SK-N-SH (cell line): Measurements from ENCODE around the gene CIITA. TPM values are rescaled to one million over a fixed set of nuclear protein-coding genes. Genes with fewer than 3 reads are reported as not detected.

Source experiments
- CTCF ChIA-PET: fragments of 300-600, 350-600 bp; formaldehyde crosslinking; extraction: SDS; loops from one replicate; lab custom pipeline; 2021; lab: Yijun Ruan, JAX
- POLR2A ChIA-PET: fragments of 350-600 bp; sonication (Branson Sonifier 250); formaldehyde crosslinking; extraction: SDS; loops from one replicate; lab custom pipeline; 2020; ENCODE audit warnings: antibody characterized with exemption, inconsistent platforms; lab: Yijun Ruan, JAX
- DNase-seq: peaks from one replicate; pipeline ENCODE4 v3.0.0; 2012
- H2AFZ ChIP-seq: fragments of 200-600 bp; sonication (generic); 2 replicates; pipeline ENCODE4 v1.8.1; 2016; ENCODE audit warnings: antibody characterized with exemption, mild to moderate bottlenecking, low read depth
- H3F3A ChIP-seq: fragments of 200-600 bp; sonication (generic); replicated peaks from 2 replicates; pipeline ENCODE3; 2016; ENCODE audit warnings: antibody characterized with exemption, mild to moderate bottlenecking; ENCODE audit not compliant: insufficient read depth
- H3K27ac ChIP-seq, 2 experiments: fragments of 200-500 bp in 1 of 2; fragments of 200-600 bp in 1 of 2; sonication (Bioruptor generic) in 1 of 2; sonication (generic), shearing (Covaris generic) in 1 of 2; 2 replicates each; pipeline versions ENCODE4 v1.5.1 to v1.6.1; 2014 to 2016; ENCODE audit warnings: low read depth in 2 of 2, inconsistent platforms in 1 of 2, low read length in 1 of 2, mild to moderate bottlenecking in 1 of 2, mixed read lengths in 1 of 2
- H3K27me3 ChIP-seq: fragments of 200-600 bp; sonication (generic), shearing (Covaris generic); 2 replicates; pipeline ENCODE4 v1.6.1; 2016; ENCODE audit warnings: mixed run types; ENCODE audit not compliant: insufficient read depth
- H3K36me3 ChIP-seq, 2 experiments: fragments of 200-500 bp in 1 of 2; fragments of 200-600 bp in 1 of 2; sonication (Bioruptor generic) in 1 of 2; sonication (generic) in 1 of 2; replicated peaks in 1 of 2; 2 replicates each; pipeline versions ENCODE3 to v1.5.1; 2014 to 2016; ENCODE audit warnings: low read length in 1 of 2, mild to moderate bottlenecking in 1 of 2; ENCODE audit not compliant: insufficient read depth in 2 of 2, control insufficient read depth in 1 of 2
- H3K4me1 ChIP-seq, 2 experiments: fragments of 200-500 bp in 1 of 2; fragments of 200-600 bp in 1 of 2; sonication (Bioruptor generic) in 1 of 2; sonication (generic), shearing (Covaris generic) in 1 of 2; 2 replicates each; pipeline versions ENCODE4 v1.5.1 to v1.6.1; 2014 to 2016; ENCODE audit warnings: low read depth in 1 of 2, low read length in 1 of 2, mixed run types in 1 of 2; ENCODE audit not compliant: insufficient read depth in 2 of 2, control insufficient read depth in 1 of 2
- H3K4me2 ChIP-seq: fragments of 200-600 bp; sonication (generic), shearing (Covaris generic); 2 replicates; pipeline ENCODE4 v1.6.1; 2017; ENCODE audit warnings: mixed run types
- H3K4me3 ChIP-seq, 2 experiments: fragments of 200-500 bp in 1 of 2; fragments of 200-600 bp in 1 of 2; sonication (Bioruptor generic) in 1 of 2; sonication (generic), shearing (Covaris generic) in 1 of 2; 2 replicates each; pipeline versions ENCODE4 v1.5.1 to v1.8.1; 2014 to 2016; ENCODE audit warnings: low read depth in 2 of 2, inconsistent platforms in 1 of 2, low read length in 1 of 2, mild to moderate bottlenecking in 1 of 2, mixed read lengths in 1 of 2, moderate library complexity in 1 of 2
- H3K79me2 ChIP-seq: fragments of 200-600 bp; sonication (generic); 2 replicates; pipeline ENCODE4 v1.8.1; 2017; ENCODE audit warnings: mild to moderate bottlenecking; ENCODE audit not compliant: insufficient read depth
- H3K9ac ChIP-seq: fragments of 200-600 bp; sonication (generic); 2 replicates; pipeline ENCODE4 v1.6.1; 2017; ENCODE audit warnings: mixed run types
- H3K9me2 ChIP-seq: fragments of 200-600 bp; sonication (generic); 2 replicates; pipeline ENCODE4 v1.6.1; 2017; ENCODE audit warnings: mixed run types
- H3K9me3 ChIP-seq: fragments of 200-600 bp; sonication (generic); 2 replicates; pipeline ENCODE4 v1.6.1; 2017; ENCODE audit warnings: mixed run types, mild to moderate bottlenecking, moderate library complexity
- H4K20me1 ChIP-seq: fragments of 200-600 bp; sonication (generic); 2 replicates; pipeline ENCODE4 v1.6.1; 2017; ENCODE audit warnings: mild to moderate bottlenecking, mixed run types; ENCODE audit not compliant: insufficient read depth
- CHD2 ChIP-seq: fragments of 150-350 bp; IDR thresholded peaks from 2 replicates; pipeline ENCODE4 v1.6.1; 2018; ENCODE audit warnings: low read length; ENCODE audit not compliant: partially characterized antibody
- CTCF ChIP-seq: fragments of 200-600 bp; sonication (generic); IDR thresholded peaks from 2 replicates; pipeline ENCODE4 v1.6.1; 2017; ENCODE audit warnings: antibody characterized with exemption, mild to moderate bottlenecking, moderate library complexity
- ELF1 ChIP-seq: IDR thresholded peaks from 2 replicates; pipeline ENCODE4 v1.4.0; 2012
- EP300 ChIP-seq, 2 experiments: IDR thresholded peaks; 2 replicates each; pipeline versions ENCODE4 v1.4.0 to v1.6.1; 2012; ENCODE audit warnings: borderline replicate concordance in 1 of 2, low read depth in 1 of 2, low read length in 1 of 2
- FOSL2 ChIP-seq: IDR thresholded peaks from 2 replicates; pipeline ENCODE4 v1.4.0; 2012; ENCODE audit warnings: low read depth, mild to moderate bottlenecking, moderate library complexity, borderline replicate concordance
- FOXJ3 ChIP-seq: sonication (generic); formaldehyde crosslinking; IDR thresholded peaks from 2 replicates; pipeline ENCODE4 v1.5.1; 2020; ENCODE audit warnings: mild to moderate bottlenecking, missing genetic modification reagents
- GATA2 ChIP-seq: sonication (generic); formaldehyde crosslinking; IDR thresholded peaks from 2 replicates; pipeline ENCODE4 v1.5.0; 2020; ENCODE audit warnings: mild to moderate bottlenecking, missing genetic modification reagents
- MEF2A ChIP-seq: IDR thresholded peaks from 2 replicates; pipeline ENCODE4 v1.4.0; 2012; ENCODE audit warnings: low read depth, borderline replicate concordance
- MXI1 ChIP-seq: IDR thresholded peaks from 2 replicates; pipeline ENCODE4 v1.6.1; 2012; ENCODE audit warnings: mild to moderate bottlenecking, low read depth, low read length, improper control_type of control experiment
- RAD21 ChIP-seq: IDR thresholded peaks from 2 replicates; pipeline ENCODE4 v1.6.1; 2012; ENCODE audit warnings: mild to moderate bottlenecking, low read length
- RCOR1 ChIP-seq: fragments of 150-350 bp; IDR thresholded peaks from 2 replicates; pipeline ENCODE4 v1.6.1; 2017; ENCODE audit warnings: antibody characterized with exemption, low read length
- RFX5 ChIP-seq: IDR thresholded peaks from 2 replicates; pipeline ENCODE4 v1.6.1; 2012; ENCODE audit warnings: mild to moderate bottlenecking, improper control_type of control experiment, low read length
- RXRA ChIP-seq: IDR thresholded peaks from 2 replicates; pipeline ENCODE4 v1.4.0; 2012; ENCODE audit warnings: low read depth, mild to moderate bottlenecking, borderline replicate concordance
- SIN3A ChIP-seq: IDR thresholded peaks from 2 replicates; pipeline ENCODE4 v1.6.1; 2012; ENCODE audit warnings: low read depth, mild to moderate bottlenecking, low read length, moderate library complexity, borderline replicate concordance
- TCF12 ChIP-seq: IDR thresholded peaks from 2 replicates; pipeline ENCODE4 v1.4.0; 2012
- TEAD4 ChIP-seq: IDR thresholded peaks from 2 replicates; pipeline ENCODE4 v1.4.0; 2012; ENCODE audit warnings: mild to moderate bottlenecking, borderline replicate concordance; ENCODE audit not compliant: insufficient read depth
- YY1 ChIP-seq: IDR thresholded peaks from 2 replicates; pipeline ENCODE4 v1.4.0; 2012; ENCODE audit warnings: low read depth, mild to moderate bottlenecking
- ZBTB33 ChIP-seq: IDR thresholded peaks from 2 replicates; pipeline ENCODE4 v1.4.0; 2012; ENCODE audit warnings: low read depth, borderline replicate concordance
- WGBS: methylation state at CpG from one replicate; pipeline ENCODE4 v1.1.6; 2017; ENCODE audit warnings: low lambda C conversion rate; 5-methylcytosine and 5-hydroxymethylcytosine counted together
- polyA plus RNA-seq, 3 experiments: library from polyadenylated mRNA; depleted of rRNA; stranded (reverse); fragments of >200 nt; gene quantifications; 2 replicates each; pipeline ENCODE4 v1.2.3, GENCODE V29; 2012
- TF ChIP-seq, protein P1 (sequence below): IDR thresholded peaks from 2 replicates; pipeline ENCODE4 v1.4.0; 2012; ENCODE audit warnings: low read depth
- TF ChIP-seq, protein P2 (sequence below): IDR thresholded peaks from 2 replicates; pipeline ENCODE4 v1.6.1; 2012; ENCODE audit warnings: mild to moderate bottlenecking, low read depth, low read length, moderate library complexity

CIITA gene
- polyA plus RNA-seq, 1 of the 3 experiments (the other 2 are of a cell fraction) = 0.23 TPM

- Histone ChIP-seq H3K27ac (no peak overlapping the region), H3K4me2 (no peak overlapping the region), H2AFZ (no peak overlapping the region), H4K20me1 (no peaks in the 10 kb centered on the region), H3K4me3 (no peak overlapping the region), H3K9me2 (no peaks in the 10 kb centered on the region), H3K27me3 (no peaks in the 10 kb centered on the region), H3K9ac (no peak overlapping the region), H3F3A (peaks cover 5% of the 10 kb centered on the region), H3K79me2 (no peaks in the 10 kb centered on the region), H3K9me3 (no peaks in the 10 kb centered on the region), H3K36me3 (no peaks in the 10 kb centered on the region), H3K4me1 (peaks cover 0 to 8% of the 10 kb centered on the region in 2 experiments; a peak in 1 of 4 replicates)
- 57% methylated on average over 3 of the region's 3 CpGs for WGBS
- ChIA-PET POLR2A (no interaction called here), CTCF (interaction anchor here (0.7 to 3.5 kb wide), 5 partner anchors 14 to 402 kb away, joined by 3 to 30 read pairs (median 3); no protein-coding TSS in a partner anchor)
- no peak for DNase-seq
- TF ChIP-seq FOSL2 (no peak), RCOR1 (no peak), RXRA (no peak), ELF1 (no peak), SIN3A (no peak), MEF2A (no peak), YY1 (no peak), CHD2 (no peak), EP300 (IDR thresholded peaks at IDR 0.05; ENCODE audit: borderline replicate concordance in 1 of 2, low read depth in 1 of 2, low read length in 1 of 2) (no peak), RAD21 (no peak), MXI1 (no peak), RFX5 (no peak), CTCF (no peak), TEAD4 (no peak), FOXJ3 (no peak), TCF12 (no peak), ZBTB33 (no peak), GATA2 (CRISPR knock-in tag) (no peak)
- TF ChIP-seq, protein P1, sequence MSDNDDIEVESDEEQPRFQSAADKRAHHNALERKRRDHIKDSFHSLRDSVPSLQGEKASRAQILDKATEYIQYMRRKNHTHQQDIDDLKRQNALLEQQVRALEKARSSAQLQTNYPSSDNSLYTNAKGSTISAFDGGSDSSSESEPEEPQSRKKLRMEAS = no peak
- TF ChIP-seq, protein P2, sequence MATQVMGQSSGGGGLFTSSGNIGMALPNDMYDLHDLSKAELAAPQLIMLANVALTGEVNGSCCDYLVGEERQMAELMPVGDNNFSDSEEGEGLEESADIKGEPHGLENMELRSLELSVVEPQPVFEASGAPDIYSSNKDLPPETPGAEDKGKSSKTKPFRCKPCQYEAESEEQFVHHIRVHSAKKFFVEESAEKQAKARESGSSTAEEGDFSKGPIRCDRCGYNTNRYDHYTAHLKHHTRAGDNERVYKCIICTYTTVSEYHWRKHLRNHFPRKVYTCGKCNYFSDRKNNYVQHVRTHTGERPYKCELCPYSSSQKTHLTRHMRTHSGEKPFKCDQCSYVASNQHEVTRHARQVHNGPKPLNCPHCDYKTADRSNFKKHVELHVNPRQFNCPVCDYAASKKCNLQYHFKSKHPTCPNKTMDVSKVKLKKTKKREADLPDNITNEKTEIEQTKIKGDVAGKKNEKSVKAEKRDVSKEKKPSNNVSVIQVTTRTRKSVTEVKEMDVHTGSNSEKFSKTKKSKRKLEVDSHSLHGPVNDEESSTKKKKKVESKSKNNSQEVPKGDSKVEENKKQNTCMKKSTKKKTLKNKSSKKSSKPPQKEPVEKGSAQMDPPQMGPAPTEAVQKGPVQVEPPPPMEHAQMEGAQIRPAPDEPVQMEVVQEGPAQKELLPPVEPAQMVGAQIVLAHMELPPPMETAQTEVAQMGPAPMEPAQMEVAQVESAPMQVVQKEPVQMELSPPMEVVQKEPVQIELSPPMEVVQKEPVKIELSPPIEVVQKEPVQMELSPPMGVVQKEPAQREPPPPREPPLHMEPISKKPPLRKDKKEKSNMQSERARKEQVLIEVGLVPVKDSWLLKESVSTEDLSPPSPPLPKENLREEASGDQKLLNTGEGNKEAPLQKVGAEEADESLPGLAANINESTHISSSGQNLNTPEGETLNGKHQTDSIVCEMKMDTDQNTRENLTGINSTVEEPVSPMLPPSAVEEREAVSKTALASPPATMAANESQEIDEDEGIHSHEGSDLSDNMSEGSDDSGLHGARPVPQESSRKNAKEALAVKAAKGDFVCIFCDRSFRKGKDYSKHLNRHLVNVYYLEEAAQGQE = no peak
Measured at GRCh38 chr16:10916534-10916933, 39.5 kb downstream of the CIITA start.
